CD4-positive, alpha-beta T cell treated with Interleukin-2 at 100 ng/mL for 4 hours (primary cell): ENCODE measurements around the gene GRM2.

ENCODE experiments used
- DNase-seq: peaks from one replicate; pipeline ENCODE4 v3.0.0-alpha.2; 2020; ENCODE audit warnings: low spot score

The GRM2 gene

GRCh38 chr3:51680663-51681230, 26.1 kb upstream of the GRM2 start:
- no peak for DNase-seq

GRCh38 chr3:51681453-51681852, 25.4 kb upstream of the GRM2 start:
- DNase-seq = peak; percentile 55

GRCh38 chr3:51682079-51682478, 24.8 kb upstream of the GRM2 start:
- DNase-seq = peak; percentile 90

- DNase-seq = no peak
Measured at GRCh38 chr3:51682526-51682925, 24.3 kb upstream of the GRM2 start.

GRCh38 chr3:51683566-51683965, 23.3 kb upstream of the GRM2 start:
- DNase-seq = no peak

- no peak for DNase-seq
Measured at GRCh38 chr3:51684971-51685751, 21.7 kb upstream of the GRM2 start.

- no peak for DNase-seq
Measured at GRCh38 chr3:51686056-51686455, 20.8 kb upstream of the GRM2 start.

- DNase-seq = peak; percentile 88
Measured at GRCh38 chr3:51686512-51687215, 20.2 kb upstream of the GRM2 start.

- DNase-seq = no peak
Measured at GRCh38 chr3:51687431-51688205, 19.2 kb upstream of the GRM2 start.

- no peak for DNase-seq
Measured at GRCh38 chr3:51688206-51688600, 18.7 kb upstream of the GRM2 start.

GRCh38 chr3:51691021-51691420, 15.8 kb upstream of the GRM2 start:
- DNase-seq = no peak

- DNase-seq = no peak
Measured at GRCh38 chr3:51691949-51692348, 14.9 kb upstream of the GRM2 start.

GRCh38 chr3:51692980-51693395, 13.9 kb upstream of the GRM2 start:
- DNase-seq = no peak

- DNase-seq = no peak
Measured at GRCh38 chr3:51696954-51697353, 9.9 kb upstream of the GRM2 start.

GRCh38 chr3:51698209-51698608, 8.7 kb upstream of the GRM2 start:
- no peak for DNase-seq

GRCh38 chr3:51700403-51700802, 6.5 kb upstream of the GRM2 start:
- DNase-seq = no peak

- no peak for DNase-seq
Measured at GRCh38 chr3:51702156-51702555, 4.7 kb upstream of the GRM2 start.

- DNase-seq = no peak
Measured at GRCh38 chr3:51703068-51703760, 3.7 kb upstream of the GRM2 start.

- DNase-seq = no peak
Measured at GRCh38 chr3:51703761-51704510, 2.9 kb upstream of the GRM2 start.

GRCh38 chr3:51704511-51704950, 2.3 kb upstream of the GRM2 start:
- no peak for DNase-seq
